Ureter (tissue), 1 donor: ENCODE results near the gene NR5A1. TPM values are rescaled to one million over a fixed set of nuclear protein-coding genes. Genes with fewer than 3 reads are reported as not detected.

Experiments
- DNase-seq: peaks from one replicate; pipeline ENCODE4 v3.0.0-alpha.2; 2020; ENCODE audit warnings: low spot score
- total RNA-seq: library from RNA; stranded (reverse); gene quantifications from one replicate; pipeline ENCODE4 v1.2.4, GENCODE V29; 2023
- donor health status: DM: yes; HTN: yes; CAD: no.

The NR5A1 gene
- total RNA-seq = not detected

GRCh38 chr9:124506931-124507879, at the start of gene NR5A1:
Gene NR5A1, minus strand, starts transcription at chr9:124507399. Its CDS starts 4,004 bp downstream, at chr9:124503395.
- no peak for DNase-seq

- DNase-seq = no peak
These were observed 47.8 kb upstream of the NR5A1 start for GRCh38 chr9:124555043-124555442.

GRCh38 chr9:124553738-124554137, 46.5 kb upstream of the NR5A1 start:
- no peak for DNase-seq

DNA sequence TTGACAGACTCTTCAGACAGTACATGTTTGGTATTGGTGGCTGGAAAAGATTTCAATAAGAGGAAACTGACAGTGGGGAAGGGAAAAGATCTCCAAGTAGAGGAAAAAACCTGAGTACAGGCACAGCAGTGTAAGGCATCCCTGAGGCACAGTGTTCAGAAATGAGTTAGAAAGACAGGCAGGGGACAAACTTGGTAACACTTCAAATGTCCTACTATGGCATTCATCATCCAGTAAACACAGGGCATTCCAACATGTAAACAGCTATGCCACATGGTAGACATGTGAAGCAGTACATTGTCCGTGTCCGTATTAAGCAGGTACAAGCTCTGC, 45.0 kb upstream of the NR5A1 start:
- no peak for DNase-seq

DNA sequence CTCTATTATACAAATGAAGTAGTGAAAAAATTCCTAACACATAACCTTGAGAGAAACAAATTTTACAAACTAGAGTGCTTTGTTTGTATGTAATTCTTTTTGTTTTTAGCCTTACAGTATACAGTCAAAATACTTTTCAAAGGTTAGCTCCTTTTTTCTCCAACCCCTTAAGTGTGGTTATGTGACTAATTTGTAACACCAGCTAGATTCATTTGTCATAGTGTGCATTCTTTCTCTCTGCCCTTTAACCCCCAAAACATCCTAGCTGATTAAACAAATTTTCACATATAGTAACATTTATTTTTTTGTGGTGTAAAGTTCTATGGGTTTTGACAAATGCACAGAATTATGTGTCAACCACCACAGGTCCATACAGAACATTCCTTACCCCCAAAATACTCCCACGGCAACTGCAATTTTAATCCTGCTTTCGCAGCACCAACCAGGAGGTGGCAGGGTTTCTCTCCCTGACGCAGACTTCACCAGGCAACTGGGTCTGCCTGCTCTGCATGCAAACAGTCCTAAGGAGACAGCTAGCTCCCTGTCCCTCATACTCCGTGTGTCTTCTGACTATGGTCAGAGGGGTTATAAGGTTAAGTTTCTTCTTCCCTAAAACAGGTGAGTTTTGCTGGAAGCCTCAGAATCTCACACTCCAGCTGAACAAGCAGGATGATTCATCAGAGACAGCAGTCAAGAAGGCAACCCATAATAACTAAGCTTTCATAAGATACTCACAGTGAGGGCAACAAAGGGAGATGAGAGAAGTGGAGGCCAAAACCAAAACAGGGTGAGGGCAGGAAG, 44.5 kb upstream of the NR5A1 start:
- DNase-seq = peak; percentile 53

GRCh38 chr9:124550072-124550471, 42.9 kb upstream of the NR5A1 start:
- DNase-seq = no peak

DNA sequence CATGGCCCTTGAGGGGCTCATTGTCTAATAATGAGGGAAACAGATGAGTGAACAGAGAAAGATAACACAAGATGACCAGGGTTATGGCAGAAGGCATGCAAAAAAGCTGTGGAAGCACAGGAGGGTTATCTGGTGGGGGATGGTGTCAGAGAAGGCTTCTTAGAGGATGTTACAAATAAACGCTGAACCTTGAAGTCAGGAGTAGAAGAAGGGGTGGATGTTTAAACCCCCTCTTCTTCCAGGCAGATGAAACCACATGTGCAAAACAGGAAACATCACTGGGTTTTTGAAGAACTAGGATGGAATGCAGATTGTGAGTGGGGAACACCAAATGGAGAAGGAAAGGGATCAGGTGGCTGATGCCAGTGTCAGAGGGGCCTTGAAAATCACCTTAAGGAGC, 41.8 kb upstream of the NR5A1 start:
- no peak for DNase-seq

DNA sequence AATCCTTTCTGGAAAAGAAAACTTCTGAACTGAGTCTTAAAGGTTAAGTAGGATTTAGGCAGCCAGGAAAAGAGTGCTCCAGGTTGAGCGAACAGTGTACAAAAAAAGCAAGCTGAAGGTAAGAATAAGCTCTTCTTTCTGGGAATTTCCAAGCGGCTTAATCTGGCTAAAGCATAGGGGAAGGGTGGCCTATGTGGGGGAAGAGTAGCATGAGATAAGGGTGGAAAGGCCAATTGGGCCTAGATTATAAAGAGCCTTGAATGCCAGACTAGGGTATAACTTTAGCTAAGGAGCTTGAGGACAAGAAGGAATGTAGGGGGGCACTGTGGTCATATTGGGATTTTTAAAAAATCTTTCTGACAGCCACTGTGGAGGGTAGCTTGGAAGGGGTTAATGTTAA, 37.3 kb upstream of the NR5A1 start:
- no peak for DNase-seq

DNA sequence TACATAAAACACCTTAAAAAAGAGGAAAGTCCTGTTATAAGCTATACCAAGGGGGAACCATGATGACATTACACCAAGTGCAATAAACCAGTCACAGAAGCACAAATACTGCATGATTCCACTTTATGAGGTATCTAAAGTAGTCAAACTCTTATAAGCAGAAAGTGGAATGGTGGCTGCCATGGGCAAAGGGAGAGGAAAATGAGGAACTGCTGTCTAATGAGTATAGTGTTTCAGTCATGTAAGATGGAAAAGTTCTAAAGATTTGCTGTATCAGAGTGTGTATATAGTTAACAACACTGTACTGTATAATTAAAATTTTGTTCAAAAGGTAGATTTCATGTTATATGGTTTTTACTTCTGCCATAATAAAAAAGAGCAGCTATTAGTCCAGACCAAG, 34.6 kb upstream of the NR5A1 start:
- no peak for DNase-seq

DNA sequence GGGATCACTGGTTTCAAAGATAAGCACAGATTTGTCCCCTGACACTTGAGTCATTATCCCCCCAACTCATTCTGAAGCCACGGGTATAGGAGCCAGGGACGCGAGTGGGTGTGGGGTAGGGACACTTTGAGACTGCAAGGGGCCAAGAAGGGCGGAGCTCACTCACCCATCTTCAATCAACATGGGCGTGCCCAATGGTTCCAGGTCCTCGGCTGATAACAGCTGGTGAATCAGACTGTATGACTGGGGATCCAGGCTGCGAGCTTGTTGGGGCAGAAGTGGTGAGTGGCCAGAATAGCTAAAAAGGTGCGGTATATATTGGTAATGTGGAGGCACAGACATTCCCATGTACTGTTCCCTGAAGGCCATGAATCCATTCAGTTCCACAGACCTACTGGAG, 30.7 kb upstream of the NR5A1 start:
- DNase-seq = no peak

DNA sequence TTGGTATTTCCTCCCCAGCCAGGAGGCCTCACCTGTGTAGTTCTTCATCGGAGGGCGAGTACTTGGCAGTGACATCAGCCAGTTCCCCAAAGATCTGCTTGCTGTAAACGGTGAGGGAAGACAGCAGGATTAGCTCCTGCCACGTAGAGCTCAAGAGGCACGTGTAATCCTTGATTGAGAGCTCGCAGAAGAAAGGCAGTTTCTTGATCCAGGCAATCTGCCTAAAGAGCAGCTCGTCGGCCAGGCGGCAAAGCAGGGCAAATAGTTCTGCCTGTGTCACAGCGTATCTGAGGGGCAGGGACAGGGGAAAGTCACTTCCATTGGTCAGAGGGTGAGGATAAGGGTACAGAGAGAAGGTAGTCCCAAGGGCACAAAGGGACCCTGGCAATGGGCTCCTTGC, 28.6 kb upstream of the NR5A1 start:
- DNase-seq = no peak

GRCh38 chr9:124532897-124533296, 25.7 kb upstream of the NR5A1 start:
- DNase-seq = no peak

- no peak for DNase-seq
These were observed 23.9 kb upstream of the NR5A1 start for GRCh38 chr9:124531115-124531514.

DNA sequence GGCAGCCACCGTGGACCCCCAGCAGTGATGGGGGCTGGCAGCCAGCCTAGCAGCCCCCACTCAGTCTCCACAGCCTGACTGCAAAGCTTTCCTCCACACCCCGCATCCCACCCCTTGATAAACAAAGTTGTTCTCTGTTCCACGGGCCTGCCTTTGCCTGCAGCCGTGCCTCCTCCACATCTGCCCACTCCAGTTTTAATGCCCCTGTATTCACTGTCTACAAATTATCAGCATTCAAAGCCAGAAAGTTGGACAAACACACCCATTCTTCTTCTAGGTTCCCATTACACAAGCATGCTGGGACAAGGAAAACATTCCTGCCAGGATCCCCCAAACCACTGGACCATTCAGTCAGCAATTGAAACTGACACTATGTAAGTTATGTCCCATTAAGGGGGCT, 23.0 kb upstream of the NR5A1 start:
- DNase-seq = no peak

GRCh38 chr9:124527781-124528180, 20.6 kb upstream of the NR5A1 start:
- no peak for DNase-seq

GRCh38 chr9:124526174-124526573, 19.0 kb upstream of the NR5A1 start:
- no peak for DNase-seq

DNA sequence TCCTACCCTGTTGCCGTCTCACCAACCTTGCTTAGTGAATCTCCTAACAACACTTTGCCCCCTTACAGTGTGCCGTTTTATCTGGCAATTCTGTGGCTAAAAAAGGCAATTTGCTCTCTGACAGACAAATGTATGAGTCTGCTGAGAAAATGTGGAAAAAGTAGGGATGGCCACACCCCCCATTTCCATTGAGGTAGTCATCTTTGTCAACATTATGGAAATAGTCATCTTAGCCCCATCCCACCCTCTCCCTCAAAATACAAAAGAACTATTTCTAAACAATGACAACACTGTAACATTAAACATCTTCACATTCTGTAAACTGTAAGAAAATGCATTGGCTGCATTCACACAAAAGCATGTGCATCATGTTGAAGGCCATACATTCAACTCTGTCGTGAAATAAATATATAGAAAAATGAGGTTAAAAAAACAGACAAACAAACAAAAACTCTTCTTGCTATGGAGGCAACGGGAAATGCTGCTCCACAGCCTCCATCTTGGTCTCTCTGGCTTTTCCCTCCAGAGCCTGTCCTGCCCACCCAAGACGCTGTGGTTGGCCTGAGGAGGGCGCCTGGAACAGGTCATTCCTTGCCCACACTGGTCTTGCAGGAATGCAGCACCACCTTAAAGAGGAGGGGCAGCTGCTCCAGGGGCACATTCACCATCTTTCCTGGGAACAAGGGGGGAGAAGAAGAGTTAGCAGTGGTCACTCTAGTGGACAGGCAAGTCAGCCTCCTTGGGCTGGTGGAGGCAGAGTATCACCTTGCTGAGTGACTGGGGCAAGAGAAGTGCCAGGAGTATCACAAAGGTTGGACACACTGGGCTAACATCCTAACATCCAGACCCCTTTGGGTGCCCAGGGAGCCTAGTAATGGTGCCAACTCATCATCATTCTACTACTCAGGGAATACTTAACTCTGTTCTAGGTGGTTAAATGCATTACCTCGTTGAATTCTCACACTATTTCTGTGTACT, 15.2 kb upstream of the NR5A1 start:
- no peak for DNase-seq

- DNase-seq = no peak
These were observed 13.9 kb upstream of the NR5A1 start for GRCh38 chr9:124521142-124521541.

DNA sequence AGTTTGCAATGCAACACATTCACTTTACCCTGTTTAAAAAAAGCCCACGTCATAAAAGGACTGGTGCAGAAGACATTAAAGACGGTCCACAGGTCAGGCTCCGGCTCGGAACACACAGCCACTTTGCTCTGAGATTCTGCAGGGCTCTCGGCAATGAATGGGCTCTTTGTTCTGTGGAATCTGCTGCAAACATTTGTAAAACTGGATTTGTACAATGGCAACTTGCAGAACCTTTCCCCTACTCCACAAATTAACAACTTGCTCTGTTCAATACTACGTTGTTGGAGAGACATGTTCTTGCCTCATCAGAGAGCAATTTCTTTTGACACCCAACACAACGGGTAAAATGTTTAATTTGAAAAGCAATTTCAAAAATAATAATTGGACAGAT, 13.0 kb upstream of the NR5A1 start:
- DNase-seq = no peak

- no peak for DNase-seq
These were observed 10.9 kb upstream of the NR5A1 start for GRCh38 chr9:124518116-124518515.

DNA sequence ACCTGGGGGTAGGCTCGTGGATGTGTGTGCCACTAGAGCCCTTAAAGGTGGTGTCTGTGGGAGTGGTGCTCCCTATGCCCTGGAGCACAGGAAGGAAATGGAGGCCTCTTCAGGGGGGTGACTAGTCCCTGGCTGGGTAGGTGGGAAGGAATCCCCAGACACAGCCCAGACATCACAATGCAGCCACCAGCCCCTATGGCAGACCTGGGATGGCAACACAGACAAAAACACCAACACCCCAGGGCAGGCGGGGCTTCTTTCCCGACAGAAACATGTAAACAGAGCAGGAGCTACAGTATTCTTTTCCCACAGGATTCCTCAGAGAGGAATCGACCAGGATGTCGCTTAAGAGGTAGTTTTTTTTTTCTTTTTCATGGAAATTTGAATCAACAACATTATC, 10.4 kb upstream of the NR5A1 start:
- DNase-seq = no peak

GRCh38 chr9:124514874-124515273, 7.7 kb upstream of the NR5A1 start:
- DNase-seq = no peak
